Activated T-helper 2 cell treated with anti-CD3 and anti-CD28 coated beads, Interferon-gamma antibody, Interleukin-2, Interleukin-4, amounts not matched to agents 10 μg/mL and 5 μg/mL and 100 μg/mL, durations not matched to agents 14 hours and 24 hours and 36 hours (primary cell): ENCODE results near the gene ZBED5. TPM values are rescaled to one million over a fixed set of nuclear protein-coding genes. Genes with fewer than 3 reads are reported as not detected.
"Not testable (repeated sequence)": the region's sequence is repeated elsewhere in the genome, so short reads cannot be mapped to it uniquely, and the experiment has no call there.

Experiments used
- DNase-seq: peaks from one replicate; pipeline ENCODE4 v3.0.0; 2021; ENCODE audit warnings: low spot score
- H3K27ac Mint-ChIP-seq: one replicate; pipeline ENCODE4 v1.8.0; 2021; ENCODE audit warnings: mixed read lengths
- H3K27me3 Mint-ChIP-seq: one replicate; pipeline ENCODE4 v1.8.0; 2021; ENCODE audit warnings: low read depth, mixed read lengths
- H3K36me3 Mint-ChIP-seq: one replicate; pipeline ENCODE4 v1.8.0; 2021; ENCODE audit warnings: low read depth, mixed read lengths
- H3K4me1 Mint-ChIP-seq: one replicate; pipeline ENCODE4 v1.8.0; 2021; ENCODE audit warnings: low read depth, mixed read lengths
- H3K4me3 Mint-ChIP-seq: one replicate; pipeline ENCODE4 v1.8.0; 2021; ENCODE audit warnings: low read depth, mild to moderate bottlenecking, moderate library complexity, mixed read lengths
- H3K9me3 Mint-ChIP-seq: one replicate; pipeline ENCODE4 v1.8.0; 2021; ENCODE audit warnings: mixed read lengths
- intact Hi-C: fragments of 100-400 bp; cut with micrococcal nuclease; formaldehyde crosslinking; loops from one replicate; pipeline ENCODE4 v1.15.1; 2023
- total RNA-seq: library from RNA; stranded (reverse); gene quantifications from 2 replicates; pipeline ENCODE4 v1.2.3, GENCODE V29; 2022

The ZBED5 gene
- total RNA-seq, 1 donor from 2014 or later, result 39.2 TPM

DNA sequence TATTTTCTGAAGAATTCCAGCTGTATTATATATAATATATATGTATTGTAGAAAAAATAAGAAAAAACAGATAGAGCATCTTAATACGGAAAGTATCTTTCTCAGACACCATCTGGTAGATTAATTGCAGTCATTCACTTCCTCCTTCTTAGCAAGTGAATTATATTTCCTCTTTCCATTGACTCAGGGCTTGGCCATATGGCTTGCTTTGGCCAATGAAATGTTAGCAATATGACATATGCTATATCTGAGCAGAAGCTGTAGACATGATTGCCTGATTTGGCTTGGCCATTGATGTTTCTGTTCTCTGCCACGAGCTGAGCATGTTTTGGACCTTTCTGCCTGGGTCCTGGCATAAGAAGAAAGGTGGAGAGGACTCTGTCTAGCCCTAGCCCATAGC, 34.4 kb upstream of the ZBED5 start:
- no peak overlapping the region for H3K4me3 Mint-ChIP-seq
- H3K27ac Mint-ChIP-seq, result no peak overlapping the region
- intact Hi-C loops, result no loop called here
- H3K27me3 Mint-ChIP-seq, result peaks cover 10% of the 10 kb centered on the region
- H3K36me3 Mint-ChIP-seq, result no peaks in the 10 kb centered on the region
- peaks cover 23% of the 10 kb centered on the region for H3K9me3 Mint-ChIP-seq
- H3K4me1 Mint-ChIP-seq, result no peaks in the 10 kb centered on the region
- DNase-seq, result no peak

GRCh38 chr11:10891151-10891720, 33.4 kb upstream of the ZBED5 start:
- Mint-ChIP-seq H3K4me3 (no peak overlapping the region), H3K36me3 (no peaks in the 10 kb centered on the region), H3K4me1 (no peaks in the 10 kb centered on the region), H3K9me3 (peaks cover 23% of the 10 kb centered on the region), H3K27ac (no peak overlapping the region), H3K27me3 (peaks cover 15% of the 10 kb centered on the region)
- intact Hi-C loops, result no loop called here
- no peak for DNase-seq

DNA sequence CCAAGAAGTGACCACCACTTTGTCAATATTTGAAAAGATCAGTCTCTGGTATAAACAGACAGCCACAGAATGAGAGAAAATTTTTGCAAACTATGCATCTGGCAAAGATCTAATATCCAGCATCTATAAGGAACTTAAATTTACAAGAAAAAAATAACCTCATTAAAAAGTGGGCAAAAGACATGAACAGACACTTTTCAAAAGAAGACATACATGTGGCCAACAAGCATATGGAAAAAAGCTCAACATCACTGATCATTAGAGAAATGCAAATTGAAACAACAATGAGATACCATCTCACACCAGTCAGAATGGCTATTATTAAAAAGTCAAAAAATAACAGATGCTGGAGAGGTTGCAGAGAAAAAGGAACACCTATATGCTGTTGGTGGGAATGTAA, 32.2 kb upstream of the ZBED5 start:
- H3K4me1 Mint-ChIP-seq, DNase-seq, intact Hi-C loops, H3K4me3 Mint-ChIP-seq, H3K36me3 Mint-ChIP-seq, H3K27ac Mint-ChIP-seq: not testable (repeated sequence)
- peaks cover 23% of the 10 kb centered on the region for H3K9me3 Mint-ChIP-seq
- H3K27me3 Mint-ChIP-seq, result peaks cover 15% of the 10 kb centered on the region

DNA sequence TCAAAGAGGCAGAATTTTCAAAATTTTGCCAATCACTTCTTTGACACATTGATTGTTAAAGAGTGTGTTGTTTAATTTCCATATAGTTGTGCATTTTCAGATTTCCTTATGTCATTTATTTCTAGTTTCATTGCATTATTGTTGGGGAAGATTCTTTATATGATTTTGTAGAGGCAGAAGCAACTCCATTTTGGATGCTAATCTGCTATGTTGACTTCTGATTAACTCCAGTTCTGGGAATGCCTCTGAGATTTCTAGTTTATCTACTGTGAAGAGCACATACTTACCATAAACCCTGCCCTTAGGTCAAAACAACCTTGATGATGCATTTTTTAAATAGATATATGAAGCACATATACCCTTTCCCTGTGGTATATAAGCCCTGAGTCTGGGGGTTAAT, 29.5 kb upstream of the ZBED5 start:
- H3K27ac Mint-ChIP-seq, result no peak overlapping the region

DNA sequence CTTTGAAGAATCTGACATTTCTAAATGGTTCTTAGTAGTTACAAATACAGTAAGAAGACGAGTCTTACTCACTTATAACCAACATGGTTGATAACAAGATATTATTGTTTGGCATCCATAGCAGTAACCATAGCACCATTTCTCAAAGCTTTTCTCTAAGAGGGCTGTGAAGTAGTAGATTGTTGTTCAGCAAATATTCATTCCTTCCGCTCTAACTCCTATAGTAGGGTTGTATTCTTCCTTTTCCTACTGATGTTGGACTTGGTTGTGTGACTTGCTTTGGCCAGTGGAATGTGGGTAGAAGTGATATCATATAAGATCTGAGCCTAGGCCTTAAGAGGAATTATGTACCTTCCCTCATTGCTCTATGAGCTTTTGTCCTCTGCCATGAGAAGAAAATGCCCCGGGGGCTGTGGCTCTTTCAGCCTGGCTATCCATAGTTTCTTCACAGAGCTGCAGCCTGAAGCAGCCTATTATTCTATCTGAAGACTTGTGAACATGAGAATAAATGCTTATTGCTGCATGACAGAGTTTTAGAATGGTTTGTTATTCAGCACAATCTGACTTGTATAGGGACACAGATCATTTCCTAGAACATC, 28.9 kb upstream of the ZBED5 start:
- intact Hi-C loops, result no loop called here
- H3K9me3 Mint-ChIP-seq, result peaks cover 28% of the 10 kb centered on the region
- H3K4me1 Mint-ChIP-seq, result no peaks in the 10 kb centered on the region
- no peak overlapping the region for H3K4me3 Mint-ChIP-seq
- peaks cover 15% of the 10 kb centered on the region for H3K27me3 Mint-ChIP-seq
- H3K36me3 Mint-ChIP-seq, result no peaks in the 10 kb centered on the region
- no peak for DNase-seq
- H3K27ac Mint-ChIP-seq, result no peak overlapping the region

More for the DNA sequence above, 29.5 kb upstream of the ZBED5 start:
- Mint-ChIP-seq H3K9me3 (peaks cover 28% of the 10 kb centered on the region), H3K4me3 (no peak overlapping the region), H3K36me3 (no peaks in the 10 kb centered on the region), H3K4me1 (no peaks in the 10 kb centered on the region), H3K27me3 (peaks cover 15% of the 10 kb centered on the region)
- DNase-seq, result no peak
- intact Hi-C loops, result no loop called here

DNA sequence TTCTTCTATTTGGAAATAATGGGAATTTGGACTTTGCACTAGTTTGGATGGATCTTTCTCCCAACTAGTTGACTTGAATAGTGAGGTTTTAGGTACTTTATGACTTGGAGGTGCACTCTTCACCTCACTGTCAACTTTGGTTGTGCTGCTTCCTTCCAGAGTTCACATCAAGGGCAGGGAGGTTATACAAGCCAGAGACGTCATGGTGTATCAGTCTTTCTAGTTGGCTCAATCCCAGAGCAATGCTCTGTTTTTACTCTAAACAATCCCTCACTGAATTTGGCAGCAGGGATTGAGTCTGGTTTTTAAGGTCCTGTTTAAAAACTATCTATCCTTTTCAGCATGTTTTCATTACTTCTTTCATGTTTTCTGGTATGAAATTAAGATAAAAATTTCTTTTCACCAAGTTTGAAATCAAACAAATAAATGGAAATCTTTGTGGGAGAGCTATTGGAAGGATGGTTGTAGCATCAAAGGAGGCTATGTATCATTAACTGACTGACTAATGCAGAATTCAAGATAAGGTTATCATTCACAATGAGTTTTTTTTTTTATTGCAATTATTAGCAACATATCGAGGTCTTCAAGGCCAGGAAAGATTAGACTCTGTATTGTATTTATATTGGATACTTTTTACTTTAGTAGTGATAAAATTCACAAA, 28.0 kb upstream of the ZBED5 start:
- Mint-ChIP-seq H3K27me3 (peaks cover 11% of the 10 kb centered on the region), H3K9me3 (peaks cover 28% of the 10 kb centered on the region), H3K4me3 (no peak overlapping the region), H3K27ac (no peak overlapping the region), H3K36me3 (no peaks in the 10 kb centered on the region), H3K4me1 (no peaks in the 10 kb centered on the region)
- DNase-seq, result no peak
- intact Hi-C loops, result no loop called here

GRCh38 chr11:10884292-10884691, 26.4 kb upstream of the ZBED5 start:
- peaks cover 13% of the 10 kb centered on the region for H3K9me3 Mint-ChIP-seq
- H3K4me1 Mint-ChIP-seq, H3K4me3 Mint-ChIP-seq, intact Hi-C loops, DNase-seq, H3K27ac Mint-ChIP-seq, H3K36me3 Mint-ChIP-seq: not testable (repeated sequence)
- H3K27me3 Mint-ChIP-seq, result peaks cover 11% of the 10 kb centered on the region

DNA sequence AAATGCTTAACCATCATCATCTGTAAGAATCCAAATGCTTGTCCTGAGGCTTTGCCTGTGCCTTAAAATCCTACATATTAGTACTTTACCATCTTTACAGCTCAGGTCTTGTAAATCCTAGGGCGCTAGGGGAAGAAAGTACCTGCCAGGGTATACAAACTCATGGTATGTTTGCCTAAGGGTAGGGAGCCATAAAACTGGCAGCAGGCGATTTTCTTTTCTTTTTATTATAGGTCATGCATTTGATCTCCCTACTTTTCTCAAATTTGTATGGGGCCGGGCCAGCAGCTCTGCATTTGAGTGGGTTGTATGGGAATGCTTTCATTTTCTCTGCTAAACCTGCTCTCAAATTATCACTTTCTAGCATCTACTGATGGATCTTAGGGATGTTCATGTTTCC, 24.0 kb upstream of the ZBED5 start:
- no peak overlapping the region for H3K4me3 Mint-ChIP-seq
- no peak for DNase-seq
- H3K27ac Mint-ChIP-seq, result no peak overlapping the region
- H3K4me1 Mint-ChIP-seq, result peaks cover 5% of the 10 kb centered on the region
- peaks cover 5% of the 10 kb centered on the region for H3K9me3 Mint-ChIP-seq
- no peaks in the 10 kb centered on the region for H3K36me3 Mint-ChIP-seq
- intact Hi-C loops, result no loop called here
- peaks cover 2% of the 10 kb centered on the region for H3K27me3 Mint-ChIP-seq

DNA sequence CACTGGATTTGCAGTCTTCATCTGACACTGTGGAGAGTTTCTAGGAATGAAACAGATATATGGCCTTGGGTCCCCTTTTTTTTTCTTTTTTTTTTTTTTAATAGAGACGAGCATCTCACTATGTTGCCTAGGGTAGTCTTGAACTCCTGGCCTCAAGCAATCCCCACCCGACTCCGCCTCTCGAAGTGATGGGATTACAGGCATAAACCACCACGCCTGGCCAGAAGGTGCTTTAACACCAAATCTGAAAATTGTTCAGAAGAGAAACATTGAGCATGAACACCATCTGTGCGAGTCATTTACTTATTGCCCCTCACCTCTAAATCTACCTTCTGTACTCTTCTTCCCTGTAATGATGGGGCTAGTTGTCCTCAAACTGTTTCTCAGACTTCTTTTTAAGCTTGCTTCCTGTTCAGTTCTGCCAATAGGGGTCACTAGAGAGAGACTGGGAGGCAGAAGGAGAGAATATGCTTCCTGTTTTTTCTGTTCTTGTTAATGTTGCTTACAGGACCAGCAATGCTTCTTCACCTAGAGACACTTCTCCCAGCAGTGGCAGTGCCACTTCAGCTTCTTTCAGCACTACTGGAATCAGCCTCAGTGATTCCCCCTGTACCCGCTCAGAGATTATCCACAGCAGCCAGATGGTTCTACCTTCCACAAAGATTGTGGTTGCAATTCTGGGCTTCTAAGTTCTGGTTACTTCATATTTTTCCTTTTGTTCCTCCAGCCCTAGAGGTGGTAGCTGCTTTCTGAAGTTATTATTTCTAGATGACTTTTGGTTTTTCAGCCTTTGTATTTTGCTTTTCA, 20.8 kb upstream of the ZBED5 start:
- intact Hi-C loops, result loop anchor here (5.0 kb wide), 1 partner anchor 54 kb away; no protein-coding TSS in a partner anchor
- no peaks in the 10 kb centered on the region for H3K27me3 Mint-ChIP-seq
- peaks cover 7% of the 10 kb centered on the region for H3K36me3 Mint-ChIP-seq
- H3K9me3 Mint-ChIP-seq, result peaks cover 12% of the 10 kb centered on the region
- H3K4me3 Mint-ChIP-seq, result no peak overlapping the region
- H3K4me1 Mint-ChIP-seq, result peaks cover 5% of the 10 kb centered on the region
- DNase-seq, result no peak
- H3K27ac Mint-ChIP-seq, result no peak overlapping the region

DNA sequence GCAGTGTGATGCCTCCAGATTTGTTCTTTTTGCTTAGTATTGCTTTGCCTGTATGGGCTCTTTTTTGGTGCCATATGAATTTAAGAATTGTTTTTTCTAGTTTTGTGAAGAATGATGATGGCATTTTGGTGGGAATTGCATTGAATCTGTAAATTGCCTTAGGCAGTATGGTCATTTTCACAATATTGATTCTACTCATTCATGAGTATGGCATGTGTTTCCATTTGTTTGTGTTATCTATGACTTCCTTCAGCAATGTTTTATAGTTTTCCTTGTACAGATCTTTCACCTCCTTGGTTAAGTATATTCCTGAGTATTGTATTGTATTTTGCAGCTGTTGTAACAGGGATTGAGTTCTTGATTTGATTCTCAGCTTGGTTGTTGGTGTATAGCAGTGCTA, 18.3 kb upstream of the ZBED5 start:
- Mint-ChIP-seq H3K27me3 (no peaks in the 10 kb centered on the region), H3K9me3 (peaks cover 33% of the 10 kb centered on the region), H3K36me3 (peaks cover 24% of the 10 kb centered on the region), H3K27ac (no peak overlapping the region), H3K4me3 (no peak overlapping the region), H3K4me1 (peaks cover 5% of the 10 kb centered on the region)
- no peak for DNase-seq
- intact Hi-C loops, result loop anchor here (5.0 kb wide), 1 partner anchor 56 kb away; no protein-coding TSS in a partner anchor

- Mint-ChIP-seq H3K4me3 (no peak overlapping the region), H3K36me3 (peaks cover 26% of the 10 kb centered on the region), H3K27me3 (no peaks in the 10 kb centered on the region), H3K9me3 (peaks cover 34% of the 10 kb centered on the region), H3K27ac (no peak overlapping the region), H3K4me1 (peaks cover 5% of the 10 kb centered on the region)
- DNase-seq, result no peak
- intact Hi-C loops, result loop anchor here (5.0 kb wide), 1 partner anchor 57 kb away; no protein-coding TSS in a partner anchor
These were observed 17.7 kb upstream of the ZBED5 start for GRCh38 chr11:10875430-10876021.

- Mint-ChIP-seq H3K9me3 (peaks cover 34% of the 10 kb centered on the region), H3K4me1 (peaks cover 7% of the 10 kb centered on the region), H3K27me3 (no peaks in the 10 kb centered on the region), H3K27ac (no peak overlapping the region), H3K4me3 (no peak overlapping the region), H3K36me3 (peaks cover 26% of the 10 kb centered on the region)
- intact Hi-C loops, result no loop called here
- no peak for DNase-seq
These were observed 14.2 kb upstream of the ZBED5 start for GRCh38 chr11:10872097-10872496.
